GM13977 (cell line): ENCODE results near the gene GPX7.
"Not testable (repeated sequence)": the region's sequence is repeated elsewhere in the genome, so short reads cannot be mapped to it uniquely, and the experiment has no call there.

Experiments
- DNase-seq: peaks from one replicate; pipeline ENCODE4 v3.0.0; 2012; ENCODE audit warnings: low spot score
- CTCF ChIP-seq: IDR thresholded peaks from 2 replicates; pipeline ENCODE4 v1.5.1; 2012; ENCODE audit warnings: mild to moderate bottlenecking, control low read depth; ENCODE audit not compliant: insufficient read depth; ENCODE audit errors: extremely low read depth, missing control alignments
- in situ Hi-C: fragments of 300-500 bp; cut with MboI; formaldehyde crosslinking; loops from one replicate; pipeline ENCODE4 v1.12.0; 2022; ENCODE audit warnings: low sequenced_read_pairs, low pct_unique_long_range_greater_than_20kb, mixed read lengths, inconsistent platforms; ENCODE audit not compliant: unreplicated experiment

The GPX7 gene

GRCh38 chr1:52571783-52572182 lies 30.4 kb upstream of the GPX7 start:
- in situ Hi-C loops, result no loop called here
- TF ChIP-seq CTCF, result no peak
- no peak for DNase-seq

- TF ChIP-seq CTCF, result no peak
- in situ Hi-C loops, result no loop called here
- no peak for DNase-seq
These were observed 29.8 kb upstream of the GPX7 start for GRCh38 chr1:52572387-52572786.

GRCh38 chr1:52574594-52574993 lies 27.6 kb upstream of the GPX7 start:
- DNase-seq, result no peak
- no peak for TF ChIP-seq CTCF
- in situ Hi-C loops, result no loop called here

- no peak for TF ChIP-seq CTCF
- DNase-seq, result no peak
- in situ Hi-C loops, result no loop called here
These were observed 26.1 kb upstream of the GPX7 start for GRCh38 chr1:52576074-52576473.

- in situ Hi-C loops, DNase-seq: not testable (repeated sequence)
These were observed 24.1 kb upstream of the GPX7 start for GRCh38 chr1:52578066-52578465.

GRCh38 chr1:52579415-52579814 lies 22.8 kb upstream of the GPX7 start:
- TF ChIP-seq CTCF, result no peak
- no peak for DNase-seq
- in situ Hi-C loops, result no loop called here

GRCh38 chr1:52580283-52580682 lies 21.9 kb upstream of the GPX7 start:
- in situ Hi-C loops, result no loop called here
- DNase-seq, result no peak
- TF ChIP-seq CTCF, result no peak
